K562 (cell line): Measurements from ENCODE around the gene TRIM3. TPM values are rescaled to one million over a fixed set of nuclear protein-coding genes. Genes with fewer than 3 reads are reported as not detected.

Experiments
- ATAC-seq: fragments of 200-7000 bp; cut with Tn5 transposase; 3 replicates; pipeline ENCODE4 v1.9.1; 2020; ENCODE audit warnings: moderate library complexity
- BruUV-seq: library from RNA; stranded (reverse); fragments of 400-500 nt; replicated peaks from 2 replicates; lab custom pipeline; 2021; lab: Mats Ljungman, UMichigan
- CTCF ChIA-PET: fragments of 300-600 bp; formaldehyde crosslinking; extraction: SDS; loops from one replicate; lab custom pipeline; 2021; ENCODE audit warnings: low intra/inter-chr PET ratio; lab: Yijun Ruan, JAX
- POLR2A ChIA-PET: fragments of 300-600, 350-650 bp; sonication (Branson Sonifier 250); formaldehyde crosslinking; extraction: SDS; loops from one replicate; lab custom pipeline; 2021; ENCODE audit warnings: antibody characterized with exemption, inconsistent platforms; lab: Yijun Ruan, JAX
- DNase-seq, 4 experiments: peaks; one replicate each; pipeline versions ENCODE4 v3.0.0 to v3.0.0-alpha.2; 2011 to 2018; ENCODE audit warnings: low spot score in 3 of 4, mixed read lengths in 3 of 4; ENCODE audit errors: extremely low read depth in 1 of 4
- FAIRE-seq: peaks from 2 replicates; lab custom pipeline; 2011; peaks lifted over from hg19 to GRCh38; lab: Jason Lieb, UNC
- H2AFZ ChIP-seq: 2 replicates; pipeline ENCODE4 v1.6.0; 2011; ENCODE audit warnings: low read depth, low read length, control low read depth, inconsistent platforms
- H3K27ac ChIP-seq: fragments of 200-600 bp; 3 replicates; pipeline ENCODE4 v1.8.0; 2011; ENCODE audit warnings: low read depth, mild to moderate bottlenecking, control low read depth, inconsistent platforms, low read length, moderate library complexity, mixed read lengths; ENCODE audit errors: extremely low read depth
- H3K27me3 ChIP-seq, 2 experiments: fragments of 300-600 bp in 1 of 2; 2 replicates in 1 of 2; 3 replicates in 1 of 2; pipeline versions ENCODE4 v1.6.0 to v1.8.0; 2011; ENCODE audit warnings: inconsistent platforms in 2 of 2, low read length in 2 of 2, mild to moderate bottlenecking in 1 of 2, mixed read lengths in 1 of 2, moderate library complexity in 1 of 2; ENCODE audit not compliant: control insufficient read depth in 2 of 2, insufficient read depth in 2 of 2
- H3K36me3 ChIP-seq: fragments of 300-600 bp; 3 replicates; pipeline ENCODE4 v1.8.0; 2011; ENCODE audit warnings: mild to moderate bottlenecking, low read length, inconsistent platforms; ENCODE audit not compliant: control insufficient read depth, insufficient read depth
- H3K4me1 ChIP-seq, 2 experiments: fragments of 200-600 bp in 1 of 2; replicated peaks in 1 of 2; 2 replicates in 1 of 2; 3 replicates in 1 of 2; pipeline versions ENCODE4 v1.5.1 to v1.8.0; 2011; ENCODE audit warnings: inconsistent platforms in 2 of 2, low read length in 2 of 2, mild to moderate bottlenecking in 1 of 2, mixed read lengths in 1 of 2, moderate library complexity in 1 of 2; ENCODE audit not compliant: control insufficient read depth in 2 of 2, insufficient read depth in 2 of 2
- H3K4me2 ChIP-seq: 2 replicates; pipeline ENCODE4 v1.6.1; 2011; ENCODE audit warnings: low read length, control low read depth, inconsistent platforms, mixed read lengths; ENCODE audit not compliant: insufficient read depth
- H3K4me3 ChIP-seq: fragments of 200-600 bp; sonication (generic), shearing (Covaris generic); 2 replicates; pipeline ENCODE4 v1.5.1; 2016; ENCODE audit warnings: control low read depth, inconsistent platforms
- H3K79me2 ChIP-seq: fragments of 200-600 bp; 3 replicates; pipeline ENCODE4 v1.8.0; 2011; ENCODE audit warnings: low read length, inconsistent platforms; ENCODE audit not compliant: control insufficient read depth, insufficient read depth
- H3K9ac ChIP-seq, 2 experiments: 2 replicates each; pipeline versions ENCODE4 v1.6.0 to v1.6.1; 2011; ENCODE audit warnings: low read depth in 2 of 2, low read length in 2 of 2, control low read depth in 1 of 2, inconsistent platforms in 1 of 2, mild to moderate bottlenecking in 1 of 2, mixed read lengths in 1 of 2; ENCODE audit not compliant: insufficient read depth in 1 of 2
- H3K9me1 ChIP-seq: one replicate; pipeline ENCODE4 v1.6.0; 2011; ENCODE audit warnings: inconsistent platforms, mild to moderate bottlenecking, low read length, moderate library complexity; ENCODE audit not compliant: control insufficient read depth, insufficient read depth
- H3K9me3 ChIP-seq: replicated peaks from 2 replicates; pipeline ENCODE4 v1.5.1; 2011; ENCODE audit warnings: low read depth, low read length, inconsistent platforms; ENCODE audit not compliant: control insufficient read depth, insufficient read depth
- H4K20me1 ChIP-seq: replicated peaks from 2 replicates; pipeline ENCODE4 v1.6.1; 2011; ENCODE audit warnings: low read length, inconsistent platforms, mixed read lengths; ENCODE audit not compliant: control insufficient read depth, insufficient read depth
- CEBPG ChIP-seq, 3 experiments: fragments of 200-800 bp in 1 of 3; sonication (Bioruptor generic) in 1 of 3; sonication (generic) in 1 of 3; formaldehyde crosslinking in 1 of 3; IDR thresholded peaks in 2 of 3; conservative IDR thresholded peaks in 1 of 3; 2 replicates each; pipeline versions ENCODE4 v1.6.1 to v1.8.0; 2016 to 2022; ENCODE audit warnings: missing compliant biosample characterization in 2 of 3, missing genetic modification characterization in 2 of 3, mild to moderate bottlenecking in 1 of 3, missing genetic modification reagents in 1 of 3
- FOXK1 ChIP-seq: sonication (generic); formaldehyde crosslinking; IDR thresholded peaks from 2 replicates; pipeline ENCODE4 v1.8.0; 2022; ENCODE audit warnings: missing genetic modification reagents, mild to moderate bottlenecking, borderline replicate concordance
- HDAC1 ChIP-seq, 2 experiments: fragments of 450-650 bp; IDR thresholded peaks; 2 replicates each; pipeline ENCODE4 v1.6.1; 2016 to 2017; ENCODE audit warnings: inconsistent platforms in 1 of 2, mild to moderate bottlenecking in 1 of 2, moderate library complexity in 1 of 2
- HNRNPK ChIP-seq: fragments of 200-400 bp; formaldehyde crosslinking; IDR thresholded peaks from one replicate; pipeline ENCODE4 v1.6.1; 2018; ENCODE audit warnings: mild to moderate bottlenecking, low read depth, low read length; ENCODE audit not compliant: poor library complexity, severe bottlenecking
- HNRNPUL1 ChIP-seq: fragments of 200-400 bp; formaldehyde crosslinking; IDR thresholded peaks from 2 replicates; pipeline ENCODE4 v1.6.1; 2017; ENCODE audit warnings: low read length
- MEF2A ChIP-seq: IDR thresholded peaks from 2 replicates; pipeline ENCODE4 v1.6.1; 2011; ENCODE audit warnings: low read depth, mild to moderate bottlenecking, low read length, moderate library complexity; ENCODE audit not compliant: control insufficient read depth
- POLR3A ChIP-seq: IDR thresholded peaks from 2 replicates; pipeline ENCODE4 v1.6.1; 2011; ENCODE audit warnings: borderline replicate concordance, mild to moderate bottlenecking, moderate library complexity; ENCODE audit not compliant: insufficient read length, insufficient read depth; ENCODE audit errors: extremely low read depth
- SNRNP70 ChIP-seq: fragments of 200-400 bp; formaldehyde crosslinking; optimal IDR thresholded peaks from 2 replicates; pipeline ENCODE3; 2017; ENCODE audit warnings: low read depth, low read length
- TBL1XR1 ChIP-seq, 2 experiments: IDR thresholded peaks; 2 replicates each; pipeline ENCODE4 v1.6.1; 2012; ENCODE audit warnings: improper control_type of control experiment in 2 of 2, low read length in 2 of 2, mild to moderate bottlenecking in 1 of 2
- ZBTB8A ChIP-seq: fragments of 450-650 bp; IDR thresholded peaks from 2 replicates; pipeline ENCODE4 v1.6.1; 2018; ENCODE audit warnings: mild to moderate bottlenecking, moderate library complexity; ENCODE audit not compliant: partially characterized antibody
- ZFP30 ChIP-seq: fragments of 250-450 bp; sonication (Bioruptor Pico); IDR thresholded peaks from 2 replicates; pipeline ENCODE4 v1.8.0; 2022; ENCODE audit warnings: moderate library complexity, mild to moderate bottlenecking, inconsistent platforms, borderline replicate concordance
- ZNF140 ChIP-seq: fragments of 250-450 bp; sonication (Bioruptor Pico); IDR thresholded peaks from 2 replicates; pipeline ENCODE4 v1.8.0; 2021; ENCODE audit warnings: moderate library complexity, mild to moderate bottlenecking, inconsistent platforms
- ZNF830 ChIP-seq: fragments of 250-450 bp; sonication (Bioruptor Pico); IDR thresholded peaks from 2 replicates; pipeline ENCODE4 v1.5.0; 2021; ENCODE audit warnings: mild to moderate bottlenecking
- WGBS: fragments of 100-300 bp; shearing (Covaris generic); methylation state at CpG from one replicate; pipeline ENCODE4 v1.1.6; 2016; ENCODE audit warnings: low coverage, mixed read lengths; ENCODE audit not compliant: insufficient coverage; ENCODE audit errors: missing lambda C conversion rate; 5-methylcytosine and 5-hydroxymethylcytosine counted together
- in situ Hi-C: fragments of 300-500 bp; cut with MboI; formaldehyde crosslinking; loops from 4 replicates; pipeline ENCODE4 v1.15.0; 2018; ENCODE audit warnings: inconsistent platforms, mixed read lengths
- intact Hi-C: fragments of 100-400 bp; cut with micrococcal nuclease; formaldehyde crosslinking; loops from 2 replicates; pipeline ENCODE4 v1.14.2; 2022
- polyA plus RNA-seq, 8 experiments: library from polyadenylated mRNA; depleted of rRNA in 4 of 8; stranded (reverse) in 5 of 8; unstranded in 3 of 8; fragments of >200 nt; fragmentation: Nextera tagmentation in 2 of 8; fragmentation: Illumina TruSeq in 1 of 8; extraction: Ambion mirVana in 2 of 8; extraction: Trizol in 1 of 8; gene quantifications; 2 replicates each; pipeline versions ENCODE4 v1.2.1 to v1.2.3, GENCODE V29; 2011 to 2014; ENCODE audit warnings: inconsistent platforms in 1 of 8, missing spikeins in 1 of 8
- total RNA-seq, 7 experiments: library from RNA; depleted of rRNA in 6 of 7; stranded (reverse); fragments of >200 nt in 6 of 7; fragmentation: Illumina TruSeq in 2 of 7; extraction: Trizol in 2 of 7; gene quantifications; 2 replicates each; pipeline versions ENCODE4 v1.2.1 to v1.2.3, GENCODE V29; 2011 to 2021; ENCODE audit warnings: low replicate concordance in 1 of 7
- TF ChIP-seq, protein P1 (sequence below): fragments of 450-650 bp; formaldehyde crosslinking; IDR thresholded peaks from 2 replicates; pipeline ENCODE4 v1.4.0; 2020; ENCODE audit warnings: mild to moderate bottlenecking, moderate library complexity

Gene TRIM3
- total and polyA plus RNA-seq, 9 of the 15 experiments (the other 6 are each of a cell fraction or from before 2014, with no cell fraction given), result 0.45 to 9.2 (median 4.7) TPM

DNA sequence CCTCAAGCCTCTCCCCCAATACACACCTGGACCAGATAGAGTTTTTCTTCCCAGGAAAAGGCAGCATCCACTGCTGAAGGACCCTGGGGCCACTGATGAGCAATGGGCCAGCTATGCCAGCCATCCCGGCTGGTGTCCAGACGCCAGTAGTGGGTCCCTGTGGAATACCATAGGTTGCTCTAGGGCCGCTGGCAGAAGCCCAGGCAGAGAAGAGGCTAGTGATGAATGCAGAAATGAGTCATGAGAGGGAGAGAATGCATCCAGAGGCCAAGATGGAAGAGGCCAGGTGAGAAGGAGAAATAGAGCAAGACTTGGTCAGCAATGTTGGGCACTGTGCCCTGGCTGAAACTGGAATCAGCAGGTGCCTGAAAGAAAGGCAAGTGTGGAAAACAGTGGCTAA, 41.9 kb downstream of the TRIM3 start:
- peaks cover 14 to 33% of the 10 kb centered on the region in 2 experiments; a peak in 3 of 5 replicates for H3K27me3 ChIP-seq
- intact Hi-C loops (no loop called here), in situ Hi-C loops (no loop called here)
- no peaks in the 10 kb centered on the region for H3K9me1 ChIP-seq
- no peak overlapping the region for H3K27ac ChIP-seq
- POLR2A ChIA-PET, result interaction anchor here (2.7 kb wide), 1 partner anchor 9 kb away, joined by 7 read pairs; the partner anchor contains the start of gene HPX
- H3K4me2 ChIP-seq, result no peak overlapping the region
- no peaks in the 10 kb centered on the region for H4K20me1 ChIP-seq
- no peak overlapping the region for H2AFZ ChIP-seq
- no peaks in the 10 kb centered on the region for H3K79me2 ChIP-seq
- 11% methylated on average over 3 of the region's 3 CpGs for WGBS
- no peak for ATAC-seq
- FAIRE-seq, result no peak
- BruUV-seq, result no TSS peak
- no peak overlapping the region for H3K9ac ChIP-seq
- no peaks in the 10 kb centered on the region; a peak in 1 of 5 replicates for H3K4me1 ChIP-seq
- H3K9me3 ChIP-seq, result no peaks in the 10 kb centered on the region
- H3K4me3 ChIP-seq, result no peak overlapping the region
- H3K36me3 ChIP-seq, result no peaks in the 10 kb centered on the region
- CTCF ChIA-PET, result no interaction called here
- no peak for DNase-seq
- TF ChIP-seq HNRNPUL1 (no peak), MEF2A (no peak), HNRNPK (no peak), FOXK1 (CRISPR knock-in tag) (no peak), TBL1XR1 (IDR thresholded peaks at IDR 0.05; ENCODE audit: low read length in 2 of 2) (no peak), ZFP30 (CRISPR knock-in tag) (no peak), ZNF830 (CRISPR knock-in tag) (no peak), ZBTB8A (no peak), HDAC1 (IDR thresholded peaks at IDR 0.05) (no peak), POLR3A (no peak), ZNF140 (CRISPR knock-in tag) (no peak), SNRNP70 (no peak), CEBPG (CRISPR knock-in tag; IDR thresholded peaks at IDR 0.05) (no peak), CEBPG (tag; conservative IDR thresholded peaks at IDR 0.05 in 1 of 2, IDR thresholded peaks at IDR 0.05 in 1 of 2) (no peak)
- TF ChIP-seq, protein P1, sequence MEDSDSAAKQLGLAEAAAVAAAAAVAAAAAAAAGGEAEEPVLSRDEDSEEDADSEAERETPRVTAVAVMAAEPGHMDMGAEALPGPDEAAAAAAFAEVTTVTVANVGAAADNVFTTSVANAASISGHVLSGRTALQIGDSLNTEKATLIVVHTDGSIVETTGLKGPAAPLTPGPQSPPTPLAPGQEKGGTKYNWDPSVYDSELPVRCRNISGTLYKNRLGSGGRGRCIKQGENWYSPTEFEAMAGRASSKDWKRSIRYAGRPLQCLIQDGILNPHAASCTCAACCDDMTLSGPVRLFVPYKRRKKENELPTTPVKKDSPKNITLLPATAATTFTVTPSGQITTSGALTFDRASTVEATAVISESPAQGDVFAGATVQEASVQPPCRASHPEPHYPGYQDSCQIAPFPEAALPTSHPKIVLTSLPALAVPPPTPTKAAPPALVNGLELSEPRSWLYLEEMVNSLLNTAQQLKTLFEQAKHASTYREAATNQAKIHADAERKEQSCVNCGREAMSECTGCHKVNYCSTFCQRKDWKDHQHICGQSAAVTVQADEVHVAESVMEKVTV (CRISPR knock-in tag), result no peak
